Natural killer cell (primary cell): ENCODE results near the gene DDX1. TPM values are rescaled to one million over a fixed set of nuclear protein-coding genes. Genes with fewer than 3 reads are reported as not detected.

Experiments used
- ATAC-seq, 3 donors: fragments of 150-1000 bp in 2 of 3; fragments of 200-7000 bp in 1 of 3; cut with Tn5 transposase; 1 replicate in 1 of 3; 2 replicates in 2 of 3; pipeline ENCODE4 v1.10.0; 2021; ENCODE audit warnings: mild to moderate bottlenecking in 2 of 3, moderate library complexity in 2 of 3
- DNase-seq, 2 donors: peaks; one replicate each; pipeline versions ENCODE4 v3.0.0 to v3.0.0-alpha.2; 2013 to 2021; ENCODE audit warnings: mixed read lengths in 1 of 2
- H3K27ac ChIP-seq: one replicate; pipeline ENCODE4 v1.5.1; 2013; ENCODE audit warnings: mild to moderate bottlenecking, low read length
- H3K27me3 ChIP-seq: one replicate; pipeline ENCODE4 v1.6.1; 2013; ENCODE audit warnings: low read length; ENCODE audit not compliant: control insufficient read depth, insufficient read depth
- H3K36me3 ChIP-seq: one replicate; pipeline ENCODE4 v1.6.1; 2013; ENCODE audit warnings: low read length; ENCODE audit not compliant: control insufficient read depth, insufficient read depth
- H3K4me1 ChIP-seq: one replicate; pipeline ENCODE4 v1.6.1; 2013; ENCODE audit warnings: low read length; ENCODE audit not compliant: control insufficient read depth, insufficient read depth
- H3K4me3 ChIP-seq: one replicate; pipeline ENCODE4 v1.5.1; 2013; ENCODE audit warnings: low read length
- H3K9me3 ChIP-seq: one replicate; pipeline ENCODE4 v1.6.1; 2013; ENCODE audit warnings: low read length; ENCODE audit not compliant: control insufficient read depth, insufficient read depth
- H3K27ac Mint-ChIP-seq, 2 donors: one replicate each; pipeline ENCODE4 v1.8.0; 2022; ENCODE audit warnings: mild to moderate bottlenecking in 2 of 2, mixed read lengths in 2 of 2, moderate library complexity in 1 of 2
- H3K27me3 Mint-ChIP-seq, 2 donors: one replicate each; pipeline ENCODE4 v1.8.0; 2022; ENCODE audit warnings: low read depth in 2 of 2, mixed read lengths in 2 of 2
- H3K36me3 Mint-ChIP-seq: one replicate; pipeline ENCODE4 v1.8.0; 2022; ENCODE audit warnings: mixed read lengths
- H3K4me1 Mint-ChIP-seq, 2 donors: one replicate each; pipeline ENCODE4 v1.8.0; 2022; ENCODE audit warnings: mixed read lengths in 2 of 2
- H3K4me3 Mint-ChIP-seq: one replicate; pipeline ENCODE4 v1.8.0; 2022; ENCODE audit warnings: mild to moderate bottlenecking, moderate library complexity, mixed read lengths
- H3K9me3 Mint-ChIP-seq, 2 donors: one replicate each; pipeline ENCODE4 v1.8.0; 2022; ENCODE audit warnings: mixed read lengths in 2 of 2
- CTCF ChIP-seq: fragments of 200-600 bp; IDR thresholded peaks from one replicate; pipeline ENCODE4 v1.8.0; 2022; ENCODE audit warnings: antibody characterized with exemption
- WGBS: methylation state at CpG from one replicate; pipeline ENCODE4 v1.1.7; 2013; ENCODE audit warnings: missing lambda C conversion rate; ENCODE audit not compliant: insufficient coverage; 5-methylcytosine and 5-hydroxymethylcytosine counted together
- intact Hi-C: fragments of 100-400 bp; cut with micrococcal nuclease; formaldehyde crosslinking; loops from one replicate; pipeline ENCODE4 v1.14.2; 2022
- total RNA-seq, 4 donors: library from RNA; stranded (reverse); fragments of 120-200 nt in 1 of 4; gene quantifications; one replicate each; pipeline versions ENCODE4 v1.2.3 to v1.2.4, GENCODE V29; 2013 to 2022

Gene DDX1
- total RNA-seq, 3 donors from 2014 or later (not counting 1 experiment from before 2014, with no cell fraction given) = 28.5 to 43.4 (median 37.2) TPM

DNA sequence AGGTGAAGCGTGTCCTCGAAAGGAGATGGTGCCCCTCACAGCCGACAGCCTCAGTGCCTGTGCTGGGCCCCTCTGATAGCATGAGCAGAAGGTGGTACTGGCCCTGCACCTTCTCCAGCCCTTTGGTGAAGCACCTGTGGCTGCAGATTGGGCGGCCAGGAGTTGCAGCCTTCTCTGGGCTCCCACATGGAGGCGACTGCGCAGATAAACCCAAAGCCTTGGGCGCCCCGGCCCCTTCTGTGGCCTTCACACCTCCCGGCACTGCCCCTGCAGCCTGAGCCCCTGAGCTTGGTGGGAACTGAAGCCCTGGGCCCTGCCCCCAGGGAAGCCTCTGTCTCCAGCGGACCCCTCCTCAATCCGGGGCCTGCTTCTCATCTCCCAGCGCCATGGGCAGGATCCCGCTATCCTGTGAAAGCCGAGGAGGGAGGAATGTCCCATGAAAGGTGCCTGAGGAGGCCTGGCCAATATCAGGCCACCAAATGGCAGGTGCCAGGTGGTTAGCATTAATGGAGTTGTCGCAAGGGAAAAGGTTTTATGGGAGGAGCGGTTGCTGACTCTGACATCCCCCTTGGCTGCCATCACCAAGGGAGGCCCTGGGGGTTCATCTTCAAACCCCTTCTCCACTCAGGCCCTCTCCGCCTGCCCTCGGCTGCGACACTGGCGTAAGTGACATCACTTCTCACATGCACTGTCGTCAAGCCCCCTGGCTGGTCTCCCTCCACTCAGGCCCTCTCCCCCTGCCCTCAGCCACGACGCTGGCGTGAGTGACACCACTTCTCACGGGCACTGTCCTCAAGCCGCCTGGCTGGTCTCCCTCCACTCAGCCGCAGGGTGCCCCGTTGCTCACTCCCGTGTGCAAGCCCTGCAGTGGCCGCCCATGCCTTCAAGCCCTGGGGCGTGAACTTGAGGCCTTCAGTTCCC, 62.4 kb downstream of the DDX1 start:
- H3K4me1 ChIP-seq = no peaks in the 10 kb centered on the region
- no peak for ATAC-seq
- H3K27me3 Mint-ChIP-seq = peaks cover 0 to 10% of the 10 kb centered on the region in 2 donors
- no peak for TF ChIP-seq CTCF
- H3K4me3 Mint-ChIP-seq = no peak overlapping the region
- no peaks in the 10 kb centered on the region for H3K27me3 ChIP-seq
- H3K9me3 Mint-ChIP-seq = no peaks in the 10 kb centered on the region
- H3K4me3 ChIP-seq = no peak overlapping the region
- H3K4me1 Mint-ChIP-seq = no peaks in the 10 kb centered on the region
- no peak for DNase-seq
- no peaks in the 10 kb centered on the region for H3K36me3 Mint-ChIP-seq
- 93% methylated on average over 31 of the region's 31 CpGs for whole genome bisulfite sequencing
- no peak overlapping the region for H3K27ac Mint-ChIP-seq
- no peaks in the 10 kb centered on the region for H3K36me3 ChIP-seq
- H3K9me3 ChIP-seq = no peaks in the 10 kb centered on the region
- intact Hi-C loops = no loop called here
- no peak overlapping the region for H3K27ac ChIP-seq

DNA sequence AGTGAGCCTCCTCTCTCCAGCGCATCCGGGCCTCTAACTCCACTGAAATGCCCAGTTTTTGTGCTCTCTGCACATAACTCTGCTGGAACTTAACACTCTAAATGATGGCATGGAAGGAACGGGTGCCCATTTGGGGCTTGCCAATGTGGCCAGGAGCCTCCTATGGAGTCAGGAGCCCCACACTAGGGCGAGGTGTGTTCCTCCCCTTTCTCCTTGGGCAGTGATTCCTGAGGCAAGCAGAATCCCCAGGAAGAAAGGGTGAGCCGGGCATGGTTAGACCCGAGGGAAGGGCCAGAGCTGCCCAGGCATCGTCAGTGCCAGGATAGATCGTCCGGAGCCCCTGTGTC, 63.0 kb downstream of the DDX1 start:
- Mint-ChIP-seq H3K27ac (no peak overlapping the region), H3K27me3 (peaks cover 0 to 10% of the 10 kb centered on the region in 2 donors), H3K36me3 (no peaks in the 10 kb centered on the region), H3K9me3 (no peaks in the 10 kb centered on the region), H3K4me3 (no peak overlapping the region), H3K4me1 (no peaks in the 10 kb centered on the region)
- Histone ChIP-seq H3K36me3 (no peaks in the 10 kb centered on the region), H3K27ac (no peak overlapping the region), H3K4me1 (no peaks in the 10 kb centered on the region), H3K9me3 (no peaks in the 10 kb centered on the region), H3K27me3 (no peaks in the 10 kb centered on the region), H3K4me3 (no peak overlapping the region)
- DNase-seq = no peak
- 87% methylated on average over 9 of the region's 9 CpGs for WGBS
- intact Hi-C loops = no loop called here
- no peak for TF ChIP-seq CTCF
- no peak for ATAC-seq

DNA sequence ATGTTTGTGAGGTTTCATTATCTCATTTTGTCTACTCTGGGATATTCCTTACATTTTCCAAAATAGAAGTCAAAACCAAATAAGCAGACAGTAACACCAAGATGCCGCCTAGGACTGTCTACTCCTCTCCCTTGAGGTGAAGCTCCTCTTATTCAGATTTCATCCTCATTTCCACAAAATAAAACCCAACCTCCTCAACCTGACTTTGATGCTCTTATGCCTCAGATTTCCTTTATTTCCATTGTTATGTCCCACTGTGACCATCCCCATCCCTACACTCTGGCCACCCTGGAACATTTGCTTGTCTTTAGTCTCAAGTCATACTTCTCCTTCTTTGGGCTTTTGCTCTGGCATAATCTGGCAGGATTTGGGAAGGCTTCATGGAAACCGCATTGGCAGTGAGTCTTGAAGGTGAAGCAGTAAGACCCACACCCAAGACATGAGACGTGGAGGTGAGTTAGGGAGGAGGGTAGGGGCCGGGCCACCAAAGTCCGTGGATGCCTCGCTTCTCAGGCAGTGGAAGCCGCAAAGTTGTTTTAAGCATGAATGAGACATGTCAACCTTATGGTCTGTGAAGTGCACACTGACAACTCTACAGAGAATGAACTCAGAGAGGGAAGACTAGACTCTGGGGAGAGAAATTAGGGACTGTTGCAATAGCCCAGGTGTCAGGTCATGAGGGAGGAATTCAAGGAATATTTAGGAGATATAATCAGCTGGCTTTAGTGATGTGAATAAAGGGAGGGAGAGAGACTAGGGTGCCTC, 63.6 kb downstream of the DDX1 start:
- Mint-ChIP-seq H3K36me3 (no peaks in the 10 kb centered on the region), H3K4me3 (no peak overlapping the region), H3K4me1 (no peaks in the 10 kb centered on the region), H3K27ac (no peak overlapping the region), H3K9me3 (no peaks in the 10 kb centered on the region), H3K27me3 (peaks cover 0 to 10% of the 10 kb centered on the region in 2 donors)
- no peaks in the 10 kb centered on the region for H3K36me3 ChIP-seq
- DNase-seq (no peak), ATAC-seq (no peak)
- no peaks in the 10 kb centered on the region for H3K4me1 ChIP-seq
- intact Hi-C loops = no loop called here
- WGBS = 80% methylated on average over 7 of the region's 7 CpGs
- H3K4me3 ChIP-seq = no peak overlapping the region
- no peak for TF ChIP-seq CTCF
- H3K9me3 ChIP-seq = no peaks in the 10 kb centered on the region
- no peak overlapping the region for H3K27ac ChIP-seq
- H3K27me3 ChIP-seq = no peaks in the 10 kb centered on the region
